DOHH2 (cell line): Measurements from ENCODE around the gene ABRACL.

Experiments
- H3F3A ChIP-seq: fragments of 200-600 bp; sonication (generic), shearing (Covaris generic); 2 replicates; pipeline ENCODE4 v1.6.0; 2016; ENCODE audit warnings: antibody characterized with exemption, mild to moderate bottlenecking; ENCODE audit not compliant: control insufficient read depth, insufficient read depth
- H3K27ac ChIP-seq: fragments of 200-600 bp; sonication (generic); 2 replicates; pipeline ENCODE4 v1.5.1; 2014; ENCODE audit warnings: low read depth, mild to moderate bottlenecking, low read length, moderate library complexity
- H3K27me3 ChIP-seq: fragments of 200-600 bp; sonication (generic); 2 replicates; pipeline ENCODE4 v1.6.1; 2014; ENCODE audit warnings: mild to moderate bottlenecking, low read length, mixed read lengths; ENCODE audit not compliant: control insufficient read depth
- H3K36me3 ChIP-seq: fragments of 200-600 bp; sonication (generic); 2 replicates; pipeline ENCODE4 v1.6.1; 2014; ENCODE audit warnings: mild to moderate bottlenecking, low read length, moderate library complexity, mixed read lengths; ENCODE audit not compliant: control insufficient read depth
- H3K4me1 ChIP-seq: fragments of 200-600 bp; sonication (generic); 2 replicates; pipeline ENCODE4 v1.6.1; 2014; ENCODE audit warnings: mild to moderate bottlenecking, low read length, mixed read lengths; ENCODE audit not compliant: control insufficient read depth
- H3K4me2 ChIP-seq: fragments of 200-600 bp; sonication (generic); 2 replicates; pipeline ENCODE4 v1.6.0; 2014; ENCODE audit warnings: mild to moderate bottlenecking, low read length, moderate library complexity
- H3K4me3 ChIP-seq: fragments of 200-600 bp; sonication (generic); 2 replicates; pipeline ENCODE4 v1.5.1; 2014; ENCODE audit warnings: mild to moderate bottlenecking, low read length, mixed read lengths
- H3K79me2 ChIP-seq: fragments of 200-600 bp; sonication (generic); 2 replicates; pipeline ENCODE4 v1.6.1; 2014; ENCODE audit warnings: mild to moderate bottlenecking, low read length, mixed read lengths; ENCODE audit not compliant: control insufficient read depth
- H3K9me2 ChIP-seq: fragments of 200-600 bp; sonication (generic); replicated peaks from 2 replicates; pipeline ENCODE4 v1.6.1; 2014; ENCODE audit warnings: mild to moderate bottlenecking, low read length, mixed read lengths; ENCODE audit not compliant: control insufficient read depth
- H3K9me3 ChIP-seq: fragments of 200-600 bp; sonication (generic); 2 replicates; pipeline ENCODE4 v1.6.1; 2014; ENCODE audit warnings: antibody characterized with exemption, low read length, mixed read lengths; ENCODE audit not compliant: control insufficient read depth, insufficient read depth
- H4K20me1 ChIP-seq: fragments of 200-600 bp; sonication (generic); 2 replicates; pipeline ENCODE4 v1.6.0; 2014; ENCODE audit warnings: low read depth, mild to moderate bottlenecking, antibody characterized with exemption, low read length, moderate library complexity; ENCODE audit not compliant: control insufficient read depth, insufficient read depth
- CTCF ChIP-seq: fragments of 200-600 bp; sonication (generic); IDR thresholded peaks from one replicate; pipeline ENCODE4 v1.5.1; 2014; ENCODE audit warnings: antibody characterized with exemption, mild to moderate bottlenecking, low read depth, low read length; ENCODE audit not compliant: poor library complexity, severe bottlenecking
- EZH2phosphoT487 ChIP-seq: fragments of 200-600 bp; sonication (generic); IDR thresholded peaks from 2 replicates; pipeline ENCODE4 v1.6.1; 2017; ENCODE audit warnings: borderline replicate concordance, mild to moderate bottlenecking, antibody characterized with exemption, low read length, moderate library complexity, mixed read lengths

Gene ABRACL

GRCh38 chr6:139055709-139056108, 27.2 kb downstream of the ABRACL start:
- Histone ChIP-seq H3K4me1 (no peaks in the 10 kb centered on the region), H3K27ac (no peak overlapping the region), H3K36me3 (no peaks in the 10 kb centered on the region), H4K20me1 (no peaks in the 10 kb centered on the region), H3K79me2 (no peaks in the 10 kb centered on the region), H3K4me3 (no peak overlapping the region), H3K9me2 (no peaks in the 10 kb centered on the region), H3K4me2 (no peak overlapping the region), H3K9me3 (no peaks in the 10 kb centered on the region; the same call in 1 of the 2 replicates), H3F3A (no peaks in the 10 kb centered on the region), H3K27me3 (peaks cover 27% of the 10 kb centered on the region)
- TF ChIP-seq CTCF, result no peak
- no peak for TF ChIP-seq EZH2phosphoT487

- no peak overlapping the region for H3K27ac ChIP-seq
- no peaks in the 10 kb centered on the region for H3K4me1 ChIP-seq
- H3K9me3 ChIP-seq, result no peaks in the 10 kb centered on the region; the same call in 1 of the 2 replicates
- H3K4me2 ChIP-seq, result no peak overlapping the region
- no peaks in the 10 kb centered on the region for H3K36me3 ChIP-seq
- no peaks in the 10 kb centered on the region for H3F3A ChIP-seq
- no peaks in the 10 kb centered on the region for H3K79me2 ChIP-seq
- peaks cover 18% of the 10 kb centered on the region for H3K27me3 ChIP-seq
- TF ChIP-seq CTCF (no peak), EZH2phosphoT487 (no peak)
- H3K9me2 ChIP-seq, result no peaks in the 10 kb centered on the region
- H3K4me3 ChIP-seq, result no peak overlapping the region
- H4K20me1 ChIP-seq, result no peaks in the 10 kb centered on the region
Observed at GRCh38 chr6:139058029-139058428, 29.5 kb downstream of the ABRACL start.

- Histone ChIP-seq H3K79me2 (no peaks in the 10 kb centered on the region), H4K20me1 (no peaks in the 10 kb centered on the region), H3K4me1 (no peaks in the 10 kb centered on the region), H3K4me2 (no peak overlapping the region), H3K36me3 (no peaks in the 10 kb centered on the region), H3K4me3 (no peak overlapping the region), H3K9me2 (no peaks in the 10 kb centered on the region), H3K9me3 (no peaks in the 10 kb centered on the region), H3F3A (no peaks in the 10 kb centered on the region), H3K27me3 (0 out of 2 replicates have a peak, but pooled peaks cover 8% of the 10 kb centered on the region), H3K27ac (no peak overlapping the region)
- TF ChIP-seq CTCF (no peak), EZH2phosphoT487 (no peak)
Observed at GRCh38 chr6:139060332-139060731, 31.8 kb downstream of the ABRACL start.
